ENCODE results near the gene FAM184A. TPM values are rescaled to one million over a fixed set of nuclear protein-coding genes. Genes with fewer than 3 reads are reported as not detected.

The FAM184A gene
- total RNA-seq, 2 experiments from 2014 or later: 3.0 TPM

- peaks cover 22% of the 10 kb centered on the region for H3K36me3 Mint-ChIP-seq
- peak overlapping the region; percentile 89 for H3K4me3 Mint-ChIP-seq
- H3K4me1 Mint-ChIP-seq: peaks cover 23% of the 10 kb centered on the region
- peaks cover 4% of the 10 kb centered on the region for H3K9me3 Mint-ChIP-seq
- H3K27me3 Mint-ChIP-seq: no peaks in the 10 kb centered on the region
- POLR2A ChIA-PET: interaction anchor here (0.5 kb wide), 1 partner anchor 272 kb away, joined by 3 read pairs; no protein-coding TSS in a partner anchor
- no peak overlapping the region for H3K27ac Mint-ChIP-seq
- DNase-seq (no peak), ATAC-seq (ENCODE audit: low read depth) (no peak)
Observed at GRCh38 chr6:118935978-118936703, 142.3 kb downstream of the FAM184A start.

DNA sequence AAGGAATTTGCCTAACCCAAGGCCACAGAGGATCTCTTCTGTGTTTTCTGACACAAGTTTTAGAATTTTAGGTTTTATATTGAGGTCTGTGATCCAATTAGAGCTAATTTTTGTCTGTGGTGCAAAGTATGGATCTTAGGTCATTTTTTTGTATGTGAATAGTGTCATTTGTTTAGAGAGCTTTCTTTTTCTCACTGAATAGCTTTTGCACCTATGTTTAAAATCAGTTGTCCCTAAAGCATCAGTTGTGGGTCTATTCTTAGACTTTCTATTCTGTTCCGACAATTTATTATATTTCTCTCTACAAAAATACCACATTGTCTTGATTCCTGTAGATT, 143.2 kb downstream of the FAM184A start:
- H3K9me3 Mint-ChIP-seq: peaks cover 2% of the 10 kb centered on the region
- no peaks in the 10 kb centered on the region for H3K27me3 Mint-ChIP-seq
- peaks cover 30% of the 10 kb centered on the region for H3K36me3 Mint-ChIP-seq
- POLR2A ChIA-PET: interaction anchor here (0.9 to 2.6 kb wide), 5 partner anchors 22 to 380 kb away, joined by 3 to 27 read pairs (median 4); partner anchors contain the start of gene ASF1A
- H3K4me1 Mint-ChIP-seq: peaks cover 24% of the 10 kb centered on the region
- peak overlapping the region; percentile 89 for H3K4me3 Mint-ChIP-seq
- H3K27ac Mint-ChIP-seq: peak overlapping the region; percentile 89
- ATAC-seq (ENCODE audit: low read depth): no peak
- no peak for DNase-seq

- Mint-ChIP-seq H3K4me3 (peak within 1 kb of the TSS; percentile 89), H3K27me3 (no peaks in the 10 kb centered on the region), H3K4me1 (peaks cover 24% of the 10 kb centered on the region), H3K27ac (peak within 1 kb of the TSS; percentile 89), H3K36me3 (peaks cover 30% of the 10 kb centered on the region), H3K9me3 (peaks cover 2% of the 10 kb centered on the region)
- DNase-seq (peak; percentile 95), ATAC-seq (ENCODE audit: low read depth) (peak; percentile 96)
- POLR2A ChIA-PET: interaction anchor here (0.6 to 2.6 kb wide), 8 partner anchors 21 to 381 kb away, joined by 3 to 27 read pairs (median 4); partner anchors contain the start of gene ASF1A
Observed at GRCh38 chr6:118934461-118935330, 143.8 kb downstream of the FAM184A start, which contains the start of gene MCM9. MCM9 (minus strand) TSS chr6:118935159; CDS start chr6:118931723, 3,436 bp downstream.

DNA sequence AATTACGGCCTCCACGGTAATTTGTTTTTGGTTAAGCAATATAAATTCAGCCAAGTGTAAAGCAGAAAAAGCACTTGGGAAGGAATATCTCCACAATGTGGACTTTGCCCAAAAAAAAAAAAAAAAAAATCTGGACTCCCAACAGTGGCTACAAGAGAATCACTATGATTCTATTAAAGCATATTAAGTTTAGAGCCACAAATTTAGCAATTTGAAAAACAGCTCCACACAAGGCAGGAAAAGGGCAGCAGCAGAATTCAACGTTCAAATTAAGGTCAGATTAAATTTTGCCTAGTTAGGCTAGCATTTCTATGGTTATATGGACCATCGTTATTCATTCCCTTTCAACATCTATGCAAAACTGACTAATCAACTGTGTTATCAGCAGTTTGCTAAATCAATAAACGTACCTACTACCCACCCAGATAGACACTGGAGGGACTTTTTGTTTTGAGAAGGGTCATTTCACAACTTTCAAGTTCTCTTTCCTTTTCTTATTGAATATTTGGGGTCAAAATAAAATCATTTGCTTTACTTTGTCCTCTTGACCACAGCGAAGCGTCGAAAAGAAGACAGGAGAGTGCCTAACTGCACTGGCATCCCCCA, 144.5 kb downstream of the FAM184A start:
- POLR2A ChIA-PET: interaction anchor here (0.6 to 2.6 kb wide), 7 partner anchors 37 to 381 kb away, joined by 3 to 27 read pairs (median 4); partner anchors contain the start of gene ASF1A
- no peaks in the 10 kb centered on the region for H3K27me3 Mint-ChIP-seq
- DNase-seq (no peak), ATAC-seq (ENCODE audit: low read depth) (no peak)
- peaks cover 24% of the 10 kb centered on the region for H3K4me1 Mint-ChIP-seq
- H3K27ac Mint-ChIP-seq: peak overlapping the region; percentile 84
- peak overlapping the region; percentile 89 for H3K4me3 Mint-ChIP-seq
- H3K36me3 Mint-ChIP-seq: peaks cover 25% of the 10 kb centered on the region
- H3K9me3 Mint-ChIP-seq: peaks cover 2% of the 10 kb centered on the region

DNA sequence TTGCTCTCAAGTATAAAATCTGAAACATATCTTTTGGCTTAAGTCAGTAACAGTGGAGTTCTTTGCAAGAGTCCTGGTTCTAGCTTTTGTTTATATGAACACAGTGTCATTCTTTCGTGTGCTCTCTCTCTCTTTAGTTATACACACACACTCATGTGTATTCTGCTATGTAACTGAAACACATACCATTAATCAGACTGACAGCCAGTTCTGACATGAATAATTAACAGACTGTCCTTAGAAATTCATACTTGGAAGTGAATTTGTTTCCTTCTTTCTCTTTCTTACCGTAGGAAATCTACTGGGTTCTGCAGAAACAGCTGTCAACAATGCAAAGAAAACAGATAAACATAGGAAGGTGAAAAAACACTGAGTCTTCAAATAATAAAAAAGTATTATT, 146.0 kb downstream of the FAM184A start:
- ATAC-seq (ENCODE audit: low read depth): no peak

DNA sequence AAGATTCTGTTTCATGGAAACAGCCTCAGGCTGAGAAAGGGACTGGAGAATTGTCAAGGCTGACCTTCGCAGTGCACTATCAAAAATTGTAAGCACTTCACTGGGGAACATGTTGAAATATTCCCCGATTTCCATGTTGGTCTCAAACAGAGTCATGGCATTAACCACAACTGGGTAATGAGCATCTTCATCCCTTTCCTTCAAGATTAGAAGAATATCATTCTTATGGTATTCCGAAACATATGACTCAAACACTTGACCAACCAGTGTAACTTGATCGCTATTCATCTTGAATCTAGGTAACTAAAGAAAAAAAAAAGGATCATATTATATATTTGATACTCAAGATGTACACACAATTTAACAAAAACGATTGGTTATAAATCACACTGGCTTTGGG, 147.0 kb downstream of the FAM184A start:
- no peak for ATAC-seq (ENCODE audit: low read depth)
- no peak overlapping the region for H3K4me3 Mint-ChIP-seq
- H3K9me3 Mint-ChIP-seq: no peaks in the 10 kb centered on the region
- H3K27me3 Mint-ChIP-seq: no peaks in the 10 kb centered on the region
- H3K4me1 Mint-ChIP-seq: peaks cover 23% of the 10 kb centered on the region
- H3K27ac Mint-ChIP-seq: no peak overlapping the region
- H3K36me3 Mint-ChIP-seq: peaks cover 26% of the 10 kb centered on the region
- DNase-seq: no peak
- POLR2A ChIA-PET: no interaction called here

More for the DNA sequence above, 146.0 kb downstream of the FAM184A start:
- Mint-ChIP-seq H3K27ac (no peak overlapping the region), H3K4me3 (no peak overlapping the region), H3K9me3 (peaks cover 2% of the 10 kb centered on the region), H3K27me3 (no peaks in the 10 kb centered on the region), H3K36me3 (peaks cover 27% of the 10 kb centered on the region), H3K4me1 (peaks cover 23% of the 10 kb centered on the region)
- POLR2A ChIA-PET: no interaction called here
- no peak for DNase-seq

DNA sequence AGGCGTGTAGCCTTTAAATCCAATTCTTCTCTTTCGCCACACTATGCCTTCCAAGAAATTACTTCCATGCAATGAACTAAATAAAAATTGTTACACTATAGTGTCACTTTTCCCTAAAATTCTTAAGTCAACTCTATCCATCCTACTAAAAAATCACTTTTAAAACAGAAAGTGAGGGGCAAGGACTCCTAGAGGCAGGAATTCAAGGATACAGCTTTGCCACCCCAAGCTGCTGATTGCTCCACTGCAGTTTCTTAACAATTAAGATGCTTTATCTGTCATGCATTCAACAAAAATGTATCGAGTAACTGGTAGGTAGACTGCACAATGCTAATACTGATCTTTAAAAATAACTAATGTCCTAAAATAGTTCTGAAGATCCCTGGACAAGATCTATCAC, 147.8 kb downstream of the FAM184A start:
- peaks cover 20% of the 10 kb centered on the region for H3K4me1 Mint-ChIP-seq
- POLR2A ChIA-PET: no interaction called here
- ATAC-seq (ENCODE audit: low read depth) (no peak), DNase-seq (no peak)
- H3K4me3 Mint-ChIP-seq: no peak overlapping the region
- H3K27me3 Mint-ChIP-seq: no peaks in the 10 kb centered on the region
- no peak overlapping the region for H3K27ac Mint-ChIP-seq
- no peaks in the 10 kb centered on the region for H3K9me3 Mint-ChIP-seq
- H3K36me3 Mint-ChIP-seq: peaks cover 25% of the 10 kb centered on the region

DNA sequence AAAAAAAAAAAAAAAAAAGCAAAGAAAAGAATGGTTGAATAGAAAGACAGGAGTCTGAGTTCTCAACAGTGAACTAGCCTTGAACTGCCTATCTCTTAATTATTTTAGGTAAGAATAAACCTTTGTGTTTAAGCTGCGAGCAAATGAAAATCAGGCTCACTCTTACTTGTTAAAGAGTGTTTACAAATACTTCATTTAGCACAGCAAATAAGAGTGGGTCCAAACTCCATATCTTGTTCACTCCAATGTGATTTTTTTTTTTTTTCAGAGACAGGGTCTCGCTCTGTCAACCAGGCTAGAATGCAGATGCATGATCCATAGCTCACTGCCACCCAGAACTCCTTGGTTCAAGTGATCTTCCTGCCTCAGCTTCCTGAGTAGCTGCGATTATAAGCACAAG, 155.4 kb downstream of the FAM184A start:
- H3K27me3 Mint-ChIP-seq: no peaks in the 10 kb centered on the region
- H3K27ac Mint-ChIP-seq: no peak overlapping the region
- peaks cover 49% of the 10 kb centered on the region for H3K36me3 Mint-ChIP-seq
- ATAC-seq (ENCODE audit: low read depth): no peak
- no peak overlapping the region for H3K4me3 Mint-ChIP-seq
- DNase-seq: no peak
- H3K4me1 Mint-ChIP-seq: no peaks in the 10 kb centered on the region
- H3K9me3 Mint-ChIP-seq: no peaks in the 10 kb centered on the region
- POLR2A ChIA-PET: no interaction called here

- no peak overlapping the region for H3K27ac Mint-ChIP-seq
- H3K9me3 Mint-ChIP-seq: no peaks in the 10 kb centered on the region
- peaks cover 43% of the 10 kb centered on the region for H3K36me3 Mint-ChIP-seq
- ATAC-seq (ENCODE audit: low read depth) (no peak), DNase-seq (no peak)
- H3K27me3 Mint-ChIP-seq: no peaks in the 10 kb centered on the region
- POLR2A ChIA-PET: no interaction called here
- H3K4me1 Mint-ChIP-seq: no peaks in the 10 kb centered on the region
- no peak overlapping the region for H3K4me3 Mint-ChIP-seq
Observed at GRCh38 chr6:118921084-118921483, 157.4 kb downstream of the FAM184A start.

DNA sequence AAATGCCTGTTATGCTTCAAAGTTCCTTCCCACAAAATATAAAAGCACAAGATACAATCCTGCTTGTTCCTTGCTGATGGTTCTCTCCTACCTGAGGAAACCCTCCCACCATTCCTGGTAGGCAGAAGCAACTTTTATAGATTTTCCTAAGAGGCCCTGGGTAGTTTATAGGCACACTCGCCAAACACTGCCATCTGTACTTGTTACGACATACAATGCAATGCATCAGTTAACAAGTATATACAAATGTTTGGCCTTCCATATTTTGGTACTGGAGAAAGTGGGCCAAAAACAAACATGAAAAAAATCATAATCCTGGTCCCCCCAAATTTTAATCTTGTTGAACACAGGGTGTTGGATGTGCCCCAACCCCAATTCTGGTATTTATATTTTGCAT, 160.1 kb downstream of the FAM184A start:
- no peak overlapping the region for H3K27ac Mint-ChIP-seq
- H3K9me3 Mint-ChIP-seq: no peaks in the 10 kb centered on the region
- ATAC-seq (ENCODE audit: low read depth) (no peak), DNase-seq (no peak)
- POLR2A ChIA-PET: no interaction called here
- H3K27me3 Mint-ChIP-seq: no peaks in the 10 kb centered on the region
- no peak overlapping the region for H3K4me3 Mint-ChIP-seq
- H3K4me1 Mint-ChIP-seq: no peaks in the 10 kb centered on the region
- peaks cover 50% of the 10 kb centered on the region for H3K36me3 Mint-ChIP-seq

DNA sequence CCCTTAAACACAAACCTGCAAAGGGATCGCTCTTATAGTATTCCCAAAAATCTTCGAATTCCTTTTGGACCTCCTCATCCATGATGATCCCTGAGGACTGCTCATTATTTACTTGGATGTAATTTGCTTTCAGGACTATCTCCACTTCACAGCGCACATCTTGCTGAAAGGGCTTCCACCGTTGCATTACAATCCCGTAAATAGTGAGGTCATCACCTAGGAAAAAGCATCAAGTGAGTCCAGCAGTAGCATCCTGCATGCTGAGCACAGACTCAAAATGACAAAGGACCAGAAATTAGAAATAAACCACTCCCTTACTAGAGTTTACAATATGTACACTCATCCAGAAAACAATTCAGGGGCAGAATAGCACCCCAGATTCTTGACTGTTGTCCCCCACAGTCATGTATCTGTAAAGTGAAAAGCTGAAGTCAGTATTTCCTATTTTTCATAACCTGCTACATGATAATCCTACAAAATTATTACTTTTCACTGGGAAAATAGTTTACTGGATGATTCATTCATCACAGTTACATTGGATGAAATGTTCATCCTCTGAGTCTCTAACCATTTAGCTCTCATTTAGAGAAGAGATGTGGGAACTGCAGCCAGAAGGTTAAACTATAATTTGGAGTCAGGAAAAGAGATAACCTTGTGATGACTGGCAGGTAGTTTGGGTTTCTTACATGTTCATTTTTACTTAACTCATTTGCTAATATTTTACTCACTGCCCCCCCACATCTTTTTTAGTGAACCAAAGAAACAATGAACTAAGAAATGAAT, 160.7 kb downstream of the FAM184A start:
- Mint-ChIP-seq H3K4me1 (peaks cover 1% of the 10 kb centered on the region), H3K9me3 (no peaks in the 10 kb centered on the region), H3K36me3 (peaks cover 51% of the 10 kb centered on the region), H3K4me3 (no peak overlapping the region), H3K27me3 (no peaks in the 10 kb centered on the region), H3K27ac (no peak overlapping the region)
- ATAC-seq (ENCODE audit: low read depth): no peak
- no peak for DNase-seq
- POLR2A ChIA-PET: no interaction called here

DNA sequence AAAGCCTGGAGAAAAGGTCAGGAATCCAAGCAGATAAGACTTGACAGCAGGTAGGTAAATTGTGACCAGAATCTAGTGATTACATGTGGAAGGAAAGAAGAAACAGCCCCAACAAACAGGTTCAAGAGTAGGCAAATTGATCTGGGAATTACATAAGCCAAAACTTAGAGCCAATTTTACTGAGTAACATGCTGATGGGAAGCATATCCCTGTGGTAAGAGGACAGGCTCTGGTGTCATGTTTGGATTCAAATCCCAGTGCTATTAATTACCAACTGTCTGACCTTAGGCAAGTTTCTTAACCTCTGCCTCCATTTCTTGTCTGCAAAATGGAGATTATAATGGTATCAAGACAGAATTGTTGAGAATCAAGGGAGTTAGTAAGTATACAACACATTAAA, 163.9 kb downstream of the FAM184A start:
- DNase-seq: no peak
- POLR2A ChIA-PET: no interaction called here
- no peaks in the 10 kb centered on the region for H3K27me3 Mint-ChIP-seq
- H3K4me3 Mint-ChIP-seq: no peak overlapping the region
- H3K4me1 Mint-ChIP-seq: peaks cover 1% of the 10 kb centered on the region
- no peak overlapping the region for H3K27ac Mint-ChIP-seq
- H3K9me3 Mint-ChIP-seq: no peaks in the 10 kb centered on the region
- ATAC-seq (ENCODE audit: low read depth): no peak
- peaks cover 42% of the 10 kb centered on the region for H3K36me3 Mint-ChIP-seq

GRCh38 chr6:118913161-118913560, 165.3 kb downstream of the FAM184A start:
- DNase-seq (no peak), ATAC-seq (ENCODE audit: low read depth) (no peak)
- POLR2A ChIA-PET: interaction anchor here (0.9 kb wide), 1 partner anchor 22 kb away, joined by 3 read pairs; the partner anchor contains the start of gene MCM9
- no peaks in the 10 kb centered on the region for H3K9me3 Mint-ChIP-seq
- no peaks in the 10 kb centered on the region for H3K27me3 Mint-ChIP-seq
- peaks cover 44% of the 10 kb centered on the region for H3K36me3 Mint-ChIP-seq
- peaks cover 1% of the 10 kb centered on the region for H3K4me1 Mint-ChIP-seq
- no peak overlapping the region for H3K4me3 Mint-ChIP-seq
- no peak overlapping the region for H3K27ac Mint-ChIP-seq

All from activated naive CD8-positive, alpha-beta T cell treated with anti-CD3 and anti-CD28 coated beads, Interleukin-2, amount 10 ng/mL, durations not matched to agents 7 days and 5 days (primary cell).